Left ventricle myocardium inferior (tissue), 1 donor: ENCODE results near the gene SEC61A2. TPM values are rescaled to one million over a fixed set of nuclear protein-coding genes. Genes with fewer than 3 reads are reported as not detected.

Experiments
- DNase-seq: peaks from one replicate; pipeline ENCODE4 v3.0.0-alpha.2; 2020
- H3K27ac ChIP-seq: fragments of 200-600 bp; replicated peaks from 2 replicates; pipeline ENCODE4 v1.8.0; 2021
- H3K27me3 ChIP-seq: fragments of 200-600 bp; 2 replicates; pipeline ENCODE4 v1.8.0; 2021; ENCODE audit warnings: low read depth
- H3K36me3 ChIP-seq: fragments of 200-600 bp; 2 replicates; pipeline ENCODE4 v1.8.0; 2021
- H3K4me1 ChIP-seq: fragments of 200-600 bp; 2 replicates; pipeline ENCODE4 v1.8.0; 2021
- H3K4me3 ChIP-seq: fragments of 200-600 bp; 2 replicates; pipeline ENCODE4 v1.8.0; 2021; ENCODE audit warnings: mild to moderate bottlenecking, moderate library complexity
- H3K9me3 ChIP-seq: fragments of 200-600 bp; replicated peaks from 2 replicates; pipeline ENCODE4 v1.8.0; 2021
- intact Hi-C: fragments of 100-400 bp; cut with micrococcal nuclease; formaldehyde crosslinking; loops from one replicate; pipeline ENCODE4 v1.11.0; 2022
- total RNA-seq: library from RNA; stranded (reverse); fragmentation: NEBNext Ultra II Directional; extraction: Animal tissue kit (Norgen Biotek cat#: 25700); gene quantifications from one replicate; pipeline ENCODE4 v1.2.1, GENCODE V29; 2021
- TF ChIP-seq, protein P1 (sequence below): fragments of 200-600 bp; IDR thresholded peaks from 2 replicates; pipeline ENCODE4 v1.8.0; 2021; ENCODE audit warnings: antibody characterized with exemption, mild to moderate bottlenecking, borderline replicate concordance
- donor health status: DM: no; HTN: yes; CAD: no; lungs with severe emphysema.

SEC61A2 gene
- total RNA-seq, 1 donor from 2014 or later: 11.9 TPM

DNA sequence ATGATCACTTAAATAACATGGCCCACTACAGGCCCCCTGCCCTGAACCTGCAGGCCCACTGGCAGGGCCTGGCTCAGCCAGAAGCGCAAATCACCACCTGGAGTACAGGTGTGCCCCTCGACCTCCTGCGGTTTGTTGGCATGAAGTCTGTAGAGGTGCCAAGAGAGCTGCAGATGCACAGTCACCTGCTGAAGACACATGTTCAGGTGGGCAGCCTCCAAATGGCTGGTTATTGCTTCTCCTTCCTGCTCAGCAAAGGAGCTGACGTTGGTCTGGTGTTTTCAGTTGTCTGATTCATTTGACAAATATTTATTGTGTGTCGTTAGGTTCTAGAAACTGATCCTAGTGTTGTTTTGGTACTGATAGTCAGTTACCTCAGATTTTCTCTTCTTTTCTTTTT, 31.7 kb upstream of the SEC61A2 start:
- no peaks in the 10 kb centered on the region for H3K27me3 ChIP-seq
- TF ChIP-seq, protein P1, sequence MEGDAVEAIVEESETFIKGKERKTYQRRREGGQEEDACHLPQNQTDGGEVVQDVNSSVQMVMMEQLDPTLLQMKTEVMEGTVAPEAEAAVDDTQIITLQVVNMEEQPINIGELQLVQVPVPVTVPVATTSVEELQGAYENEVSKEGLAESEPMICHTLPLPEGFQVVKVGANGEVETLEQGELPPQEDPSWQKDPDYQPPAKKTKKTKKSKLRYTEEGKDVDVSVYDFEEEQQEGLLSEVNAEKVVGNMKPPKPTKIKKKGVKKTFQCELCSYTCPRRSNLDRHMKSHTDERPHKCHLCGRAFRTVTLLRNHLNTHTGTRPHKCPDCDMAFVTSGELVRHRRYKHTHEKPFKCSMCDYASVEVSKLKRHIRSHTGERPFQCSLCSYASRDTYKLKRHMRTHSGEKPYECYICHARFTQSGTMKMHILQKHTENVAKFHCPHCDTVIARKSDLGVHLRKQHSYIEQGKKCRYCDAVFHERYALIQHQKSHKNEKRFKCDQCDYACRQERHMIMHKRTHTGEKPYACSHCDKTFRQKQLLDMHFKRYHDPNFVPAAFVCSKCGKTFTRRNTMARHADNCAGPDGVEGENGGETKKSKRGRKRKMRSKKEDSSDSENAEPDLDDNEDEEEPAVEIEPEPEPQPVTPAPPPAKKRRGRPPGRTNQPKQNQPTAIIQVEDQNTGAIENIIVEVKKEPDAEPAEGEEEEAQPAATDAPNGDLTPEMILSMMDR: no peak
- H3K4me3 ChIP-seq: no peak overlapping the region
- H3K9me3 ChIP-seq: no peaks in the 10 kb centered on the region
- intact Hi-C loops: no loop called here
- no peak overlapping the region for H3K27ac ChIP-seq
- peaks cover 91% of the 10 kb centered on the region for H3K36me3 ChIP-seq
- DNase-seq: no peak
- H3K4me1 ChIP-seq: no peaks in the 10 kb centered on the region

DNA sequence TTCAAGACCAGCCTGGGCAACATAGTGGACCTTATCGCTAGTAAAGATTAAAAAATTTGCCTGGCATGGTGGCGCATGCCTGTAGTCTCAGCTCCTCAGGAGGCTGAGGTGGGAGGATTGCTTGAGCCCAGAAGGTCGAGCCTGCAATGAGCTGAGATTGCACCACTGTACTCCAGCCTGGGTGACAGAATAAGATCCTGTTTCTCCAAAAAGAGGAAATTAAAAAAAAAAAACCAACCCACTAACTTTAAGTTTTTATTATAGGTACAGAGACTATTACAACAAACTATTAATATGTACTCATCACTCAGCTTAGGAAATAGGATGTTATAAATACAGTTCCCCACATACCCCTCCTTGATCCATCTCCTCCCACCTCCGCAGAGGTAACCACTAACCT, 30.5 kb upstream of the SEC61A2 start:
- Histone ChIP-seq H3K27ac (no peak overlapping the region), H3K27me3 (no peaks in the 10 kb centered on the region), H3K4me3 (no peak overlapping the region), H3K36me3 (peaks cover 91% of the 10 kb centered on the region), H3K4me1 (no peaks in the 10 kb centered on the region), H3K9me3 (no peaks in the 10 kb centered on the region)
- intact Hi-C loops: no loop called here
- DNase-seq: no peak
- TF ChIP-seq, protein P1: no peak

DNA sequence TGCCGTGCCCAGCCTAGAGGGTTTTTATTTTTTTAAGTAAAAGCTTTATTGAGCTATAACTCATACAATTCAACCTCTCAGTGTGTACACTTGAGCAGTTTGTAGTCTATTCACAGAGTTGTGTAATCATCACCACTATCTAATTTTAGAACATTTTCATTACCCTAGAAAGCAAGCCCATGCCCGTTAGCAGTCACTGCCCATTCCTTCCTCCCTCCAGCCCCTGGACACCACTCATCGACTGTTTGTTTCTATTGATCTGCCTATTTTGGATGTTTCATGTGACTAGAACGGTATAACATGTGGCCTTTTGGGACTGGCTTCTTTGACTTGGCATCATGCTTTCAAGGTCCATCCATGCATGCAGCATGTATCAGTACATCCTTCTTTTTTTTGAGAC, 25.7 kb upstream of the SEC61A2 start:
- TF ChIP-seq, protein P1: no peak
- Histone ChIP-seq H3K4me3 (no peak overlapping the region), H3K36me3 (peaks cover 99% of the 10 kb centered on the region), H3K4me1 (no peaks in the 10 kb centered on the region), H3K9me3 (no peaks in the 10 kb centered on the region), H3K27me3 (no peaks in the 10 kb centered on the region), H3K27ac (no peak overlapping the region)
- intact Hi-C loops: no loop called here
- no peak for DNase-seq

DNA sequence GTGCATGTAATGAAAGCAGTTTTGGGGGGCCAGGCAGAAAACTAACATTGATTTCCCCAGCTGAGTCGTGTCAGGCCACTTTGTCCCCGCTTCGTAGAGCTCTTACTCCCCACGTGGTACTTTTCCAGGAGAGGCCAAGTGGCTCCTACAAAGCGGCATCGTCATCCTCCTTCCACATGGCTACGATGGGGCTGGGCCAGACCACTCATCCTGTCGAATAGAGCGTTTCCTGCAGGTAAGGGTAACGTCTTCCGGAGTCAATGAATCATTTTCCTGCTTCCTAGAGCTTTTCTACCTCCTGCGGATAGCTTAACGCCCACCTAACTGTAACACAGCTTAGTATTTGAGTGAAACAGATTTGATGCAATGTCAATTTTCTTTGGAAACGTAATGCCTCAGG, 21.7 kb upstream of the SEC61A2 start:
- Histone ChIP-seq H3K36me3 (peaks cover 92% of the 10 kb centered on the region), H3K4me3 (no peak overlapping the region), H3K9me3 (no peaks in the 10 kb centered on the region), H3K27ac (no peak overlapping the region), H3K4me1 (no peaks in the 10 kb centered on the region), H3K27me3 (no peaks in the 10 kb centered on the region)
- TF ChIP-seq, protein P1: no peak
- no peak for DNase-seq
- intact Hi-C loops: no loop called here

DNA sequence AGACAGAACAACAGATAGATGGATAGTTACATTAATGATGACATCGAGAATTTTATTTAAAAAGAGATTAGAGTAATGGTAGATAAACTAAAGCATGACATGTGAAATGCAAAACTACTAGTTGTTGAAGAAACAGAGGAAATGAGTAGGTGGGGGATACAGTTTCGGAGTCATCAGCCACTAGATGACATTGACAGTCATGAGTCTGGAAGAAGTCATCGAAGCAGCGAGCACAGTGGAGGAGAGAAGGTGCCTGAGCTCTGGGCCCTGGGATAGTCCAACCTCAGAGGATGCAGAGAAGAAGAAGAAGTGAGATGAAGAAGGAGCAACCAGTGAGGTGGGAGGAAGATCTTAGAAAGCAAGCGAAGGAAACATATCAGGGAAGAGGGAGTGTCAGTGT, 20.2 kb upstream of the SEC61A2 start:
- Histone ChIP-seq H3K4me3 (no peak overlapping the region), H3K4me1 (no peaks in the 10 kb centered on the region), H3K36me3 (peaks cover 92% of the 10 kb centered on the region), H3K27ac (no peak overlapping the region), H3K9me3 (no peaks in the 10 kb centered on the region), H3K27me3 (no peaks in the 10 kb centered on the region)
- intact Hi-C loops: no loop called here
- TF ChIP-seq, protein P1: no peak
- DNase-seq: no peak

DNA sequence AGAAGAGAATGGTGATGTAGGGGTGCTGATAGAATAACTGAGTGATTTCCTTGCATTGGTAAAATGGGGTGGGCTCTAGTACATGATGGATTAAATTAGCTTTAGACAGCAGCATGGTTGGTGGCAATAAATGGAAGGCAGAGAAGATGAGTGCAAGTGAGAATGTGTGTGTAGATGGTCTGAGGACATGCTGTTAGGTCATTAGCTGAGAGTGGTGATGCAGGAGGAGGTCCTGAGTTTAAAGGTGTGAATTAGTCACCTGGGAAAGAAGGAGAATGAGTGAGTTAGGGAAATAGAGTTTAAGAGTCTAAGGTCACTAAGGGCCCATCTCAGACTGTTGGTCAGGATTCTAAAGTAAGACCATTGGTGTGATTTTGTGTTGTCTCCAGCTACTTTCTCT, 17.9 kb upstream of the SEC61A2 start:
- Histone ChIP-seq H3K36me3 (peaks cover 79% of the 10 kb centered on the region), H3K27me3 (no peaks in the 10 kb centered on the region), H3K9me3 (no peaks in the 10 kb centered on the region), H3K27ac (no peak overlapping the region), H3K4me1 (no peaks in the 10 kb centered on the region), H3K4me3 (no peak overlapping the region)
- intact Hi-C loops: no loop called here
- no peak for DNase-seq
- TF ChIP-seq, protein P1: no peak
